Metanephros (tissue), 1 donor: Measurements from ENCODE around the gene PACS1. TPM values are rescaled to one million over a fixed set of nuclear protein-coding genes. Genes with fewer than 3 reads are reported as not detected.

Experiments used
- total RNA-seq: library from RNA; depleted of rRNA; stranded (reverse); fragments of >200 nt; gene quantifications from one replicate; pipeline ENCODE4 v1.2.3, GENCODE V29; 2014

PACS1 gene
- 53.9 TPM for total RNA-seq

GRCh38 chr11:66069715-66070603 lies at the start of gene PACS1:
Gene PACS1 (plus strand): TSS chr11:66070272. CDS start chr11:66070487, 215 bp downstream.

GRCh38 chr11:66026017-66026529 lies 44.0 kb upstream of the PACS1 start, which contains the start of gene CATSPER1:
Gene CATSPER1 (minus strand): TSS chr11:66026479. CDS start chr11:66026379, 100 bp downstream.

GRCh38 chr11:66048547-66049323 lies 21.3 kb upstream of the PACS1 start, which contains the start of gene GAL3ST3:
Gene GAL3ST3 (minus strand): TSS chr11:66049161. CDS start chr11:66045415, 3,746 bp downstream.

GRCh38 chr11:66051766-66052663 lies 18.1 kb upstream of the PACS1 start, which contains the start of gene SF3B2:
Gene SF3B2 (plus strand): TSS chr11:66052364. CDS start chr11:66052385, 21 bp downstream.

GRCh38 chr11:66268244-66268951 lies 198.3 kb downstream of the PACS1 start, which contains the start of gene RAB1B:
Gene RAB1B (plus strand): TSS chr11:66268639. CDS start chr11:66268680, 41 bp downstream.

GRCh38 chr11:66277471-66278362 lies 207.6 kb downstream of the PACS1 start, which contains the start of gene CNIH2:
Gene CNIH2 (plus strand): TSS chr11:66278175. CDS start chr11:66278457, 282 bp downstream.

GRCh38 chr11:66288671-66289547 lies 218.8 kb downstream of the PACS1 start, which contains the start of gene YIF1A:
Gene YIF1A (minus strand): TSS chr11:66289143. CDS start chr11:66288985, 158 bp downstream.

GRCh38 chr11:66291706-66292542 lies 221.9 kb downstream of the PACS1 start, which contains the start of gene TMEM151A:
Gene TMEM151A (plus strand): TSS chr11:66291894. CDS start chr11:66292014, 120 bp downstream.

Other genes with a start within 250 kb of the PACS1 start
- 1.9 TPM for gene SNX32, start 236.3 kb upstream of the PACS1 start, total RNA-seq
- gene CFL1, start 212.1 kb upstream of the PACS1 start, total RNA-seq = 360 TPM
- 53.4 TPM for gene MUS81, start 209.8 kb upstream of the PACS1 start, total RNA-seq
- 104 TPM for gene EFEMP2, start 197.5 kb upstream of the PACS1 start, total RNA-seq
- gene CTSW, start 190.4 kb upstream of the PACS1 start, total RNA-seq = 1.4 TPM
- gene FIBP, start 181.8 kb upstream of the PACS1 start, total RNA-seq = 119 TPM
- gene CCDC85B, start 179.6 kb upstream of the PACS1 start, total RNA-seq = 20.8 TPM
- gene FOSL1, start 169.9 kb upstream of the PACS1 start, total RNA-seq = not detected
- 29.8 TPM for gene C11orf68, start 151.2 kb upstream of the PACS1 start, total RNA-seq
- 55.9 TPM for gene DRAP1, start 150.8 kb upstream of the PACS1 start, total RNA-seq
- gene TSGA10IP, start 124.8 kb upstream of the PACS1 start, total RNA-seq = not detected
- gene SART1, start 108.5 kb upstream of the PACS1 start, total RNA-seq = 60.9 TPM
- 23.2 TPM for gene EIF1AD, start 68.1 kb upstream of the PACS1 start, total RNA-seq
- gene BANF1, start 67.8 kb upstream of the PACS1 start, total RNA-seq = 37.6 TPM
- not detected for gene CST6, start 58.3 kb upstream of the PACS1 start, total RNA-seq
- gene CATSPER1, start 43.8 kb upstream of the PACS1 start, total RNA-seq = not detected
- gene GAL3ST3, start 21.1 kb upstream of the PACS1 start, total RNA-seq = 12.8 TPM
- gene SF3B2, start 17.9 kb upstream of the PACS1 start, total RNA-seq = 110 TPM
- 18.0 TPM for gene KLC2, start 187.4 kb downstream of the PACS1 start, total RNA-seq
- 89.4 TPM for gene RAB1B, start 198.4 kb downstream of the PACS1 start, total RNA-seq
- gene CNIH2, start 207.9 kb downstream of the PACS1 start, total RNA-seq = 1.6 TPM
- gene YIF1A, start 218.9 kb downstream of the PACS1 start, total RNA-seq = 68.1 TPM
- gene TMEM151A, start 221.6 kb downstream of the PACS1 start, total RNA-seq = not detected
- gene CD248, start 246.8 kb downstream of the PACS1 start, total RNA-seq = 49.7 TPM